DND-41 (cell line): ENCODE measurements around the gene HNRNPLL.

Experiments
- CTCF ChIP-seq: IDR thresholded peaks from 2 replicates; pipeline ENCODE4 v1.5.1; 2012; ENCODE audit warnings: borderline replicate concordance, low read length, moderate library complexity, mild to moderate bottlenecking; ENCODE audit not compliant: poor library complexity, severe bottlenecking; ENCODE audit errors: extremely low read depth
- EZH2 ChIP-seq: IDR thresholded peaks from 3 replicates; pipeline ENCODE4 v1.6.1; 2012; ENCODE audit warnings: borderline replicate concordance, low read depth, mild to moderate bottlenecking, moderate library complexity, low read length, inconsistent platforms; ENCODE audit not compliant: severe bottlenecking

GRCh38 chr2:38613849-38614213, 11.1 kb upstream of the HNRNPLL start:
- TF ChIP-seq CTCF (no peak), EZH2 (no peak)
